GM21367 (cell line): ENCODE data around the gene IFI35.
A peak's percentile ranks its signal among the peaks of the same experiment; 100 is the strongest.
"Not testable (repeated sequence)": the region's sequence is repeated elsewhere in the genome, so short reads cannot be mapped to it uniquely, and the experiment has no call there.

Experiments
- ATAC-seq: cut with Tn5 transposase; IDR thresholded peaks from one replicate; pipeline ENCODE4 v1.9.1; 2021; ENCODE audit not compliant: unreplicated experiment

Gene IFI35

GRCh38 chr17:42997390-42997983, 9.1 kb upstream of the IFI35 start:
- no peak for ATAC-seq

DNA sequence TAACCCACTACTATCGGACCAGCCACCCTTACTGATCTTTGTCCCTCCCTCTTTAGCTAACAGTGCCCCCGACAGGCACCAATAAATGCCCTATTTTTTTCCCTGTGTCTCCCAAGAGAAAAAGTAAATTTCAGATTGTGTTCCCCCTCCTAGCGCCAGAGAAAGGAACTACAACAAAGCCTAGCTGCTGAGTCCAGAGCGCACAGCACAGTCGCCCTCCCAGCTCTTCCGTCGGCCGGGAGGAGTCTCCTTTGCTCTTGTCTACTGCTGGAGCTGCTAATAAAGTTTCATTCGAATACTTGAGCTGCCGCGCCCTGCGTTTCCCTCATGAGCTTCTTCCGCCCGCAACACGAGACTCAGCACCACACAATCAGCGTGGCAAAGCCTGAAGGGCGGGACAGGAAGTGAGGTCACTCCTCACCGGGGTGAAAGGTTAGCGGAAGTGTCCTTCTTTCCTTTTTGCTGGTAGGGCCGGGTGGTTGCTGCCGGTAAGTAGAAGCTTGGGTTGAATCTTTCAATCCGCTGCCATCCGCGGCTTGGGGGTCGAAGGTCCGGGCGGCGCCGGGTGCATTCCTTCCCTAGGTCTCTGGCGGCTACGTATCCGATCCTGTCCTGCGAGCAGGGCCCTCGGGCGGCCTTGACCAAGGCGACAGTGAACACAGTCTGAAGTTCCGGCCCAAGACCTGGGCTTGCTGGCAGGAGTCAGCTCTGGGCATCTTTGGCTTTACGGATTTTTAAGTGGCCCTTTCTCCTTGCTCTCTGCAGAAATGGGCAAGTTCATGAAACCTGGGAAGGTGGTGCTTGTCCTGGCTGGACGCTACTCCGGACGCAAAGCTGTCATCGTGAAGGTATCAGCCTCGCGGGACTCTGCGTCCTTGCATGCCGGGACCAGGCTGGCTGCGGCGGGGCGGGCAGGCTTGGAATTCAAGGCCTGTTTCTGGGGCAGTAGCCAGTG, 8.3 kb upstream of the IFI35 start, which contains the start of gene RPL27:
TSS of gene RPL27 (plus strand) at position 436 of the 955 bp plus-strand sequence. CDS start at position 768, 332 bp downstream.
- ATAC-seq: peak; percentile 79

DNA sequence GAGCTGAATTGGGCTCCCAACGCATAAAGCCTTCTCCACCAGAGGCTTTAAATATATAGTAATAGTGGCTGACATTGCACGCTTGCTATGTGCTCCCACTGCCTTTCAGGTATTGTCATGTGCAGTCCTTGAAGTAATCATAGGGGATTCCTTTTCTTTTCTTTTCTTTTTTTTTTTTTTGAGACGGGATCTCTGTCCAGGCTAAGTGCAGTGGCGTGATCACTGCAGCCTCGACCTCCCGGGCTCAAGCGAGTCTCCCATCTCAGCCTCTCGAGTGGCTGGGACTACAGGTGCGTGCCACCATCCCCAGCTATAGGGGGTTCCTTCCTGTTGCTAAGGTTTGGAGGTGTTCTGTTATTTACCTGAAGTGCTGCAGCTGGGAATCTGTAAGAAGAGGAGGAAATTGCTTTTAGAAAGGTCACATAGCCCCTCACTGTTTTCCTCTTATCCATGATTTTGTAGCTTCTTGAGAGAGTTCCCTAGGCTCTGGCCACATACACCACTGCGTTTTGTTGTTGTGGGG, 7.5 kb upstream of the IFI35 start:
- ATAC-seq: no peak

DNA sequence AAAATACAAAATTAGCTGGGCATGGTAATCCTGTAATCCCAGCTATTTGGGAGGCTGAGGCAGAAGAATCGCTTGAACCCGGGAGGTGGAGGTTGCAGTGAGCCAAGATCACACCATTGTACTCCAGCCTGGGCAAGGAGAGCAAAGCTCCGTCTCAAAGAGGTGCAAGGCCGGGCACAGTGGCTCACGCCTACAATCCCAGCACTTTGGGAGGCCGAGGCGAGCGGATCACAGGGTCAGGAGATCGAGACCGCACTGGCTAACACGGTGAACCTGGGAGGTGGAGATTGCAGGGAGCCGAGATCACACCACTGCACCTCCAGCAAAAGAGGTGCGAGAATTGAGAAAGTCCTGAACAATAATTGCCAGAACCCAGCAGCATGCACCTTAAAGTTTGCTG, 5.7 kb upstream of the IFI35 start:
- not testable (repeated sequence) for ATAC-seq

GRCh38 chr17:43003542-43004172, 2.9 kb upstream of the IFI35 start:
- no peak for ATAC-seq

DNA sequence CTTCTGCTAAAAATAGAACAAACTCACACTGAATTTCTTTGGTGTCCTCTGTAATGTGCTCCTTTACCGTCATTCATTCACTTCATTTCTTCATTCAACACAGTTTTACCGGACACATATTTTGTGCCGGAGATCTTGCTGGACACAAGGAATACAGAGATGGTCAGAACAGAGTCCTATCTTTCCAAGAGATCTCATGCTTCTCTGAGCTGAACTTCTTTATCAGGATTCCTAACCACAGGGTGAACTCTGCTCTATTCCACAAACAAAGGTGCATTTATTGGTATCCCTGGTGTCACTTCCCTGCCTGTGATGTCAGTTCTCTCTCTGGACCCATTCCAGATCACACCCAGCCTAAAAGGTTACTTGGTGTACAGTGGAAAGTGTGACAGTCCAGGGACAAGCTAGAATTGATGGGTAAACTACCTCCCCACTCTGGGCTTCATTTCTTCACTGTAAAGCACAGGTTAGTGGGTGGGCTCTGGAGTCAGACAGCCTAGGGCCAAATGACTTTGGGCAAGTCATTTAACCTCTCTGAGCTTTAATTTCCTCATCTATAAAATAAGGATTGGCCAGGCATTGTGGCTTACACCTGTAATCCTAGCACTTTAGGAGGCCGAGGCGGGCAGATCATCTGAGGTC, 4.2 kb downstream of the IFI35 start:
- no peak for ATAC-seq

GRCh38 chr17:43011728-43012472, 5.3 kb downstream of the IFI35 start:
- ATAC-seq: no peak

DNA sequence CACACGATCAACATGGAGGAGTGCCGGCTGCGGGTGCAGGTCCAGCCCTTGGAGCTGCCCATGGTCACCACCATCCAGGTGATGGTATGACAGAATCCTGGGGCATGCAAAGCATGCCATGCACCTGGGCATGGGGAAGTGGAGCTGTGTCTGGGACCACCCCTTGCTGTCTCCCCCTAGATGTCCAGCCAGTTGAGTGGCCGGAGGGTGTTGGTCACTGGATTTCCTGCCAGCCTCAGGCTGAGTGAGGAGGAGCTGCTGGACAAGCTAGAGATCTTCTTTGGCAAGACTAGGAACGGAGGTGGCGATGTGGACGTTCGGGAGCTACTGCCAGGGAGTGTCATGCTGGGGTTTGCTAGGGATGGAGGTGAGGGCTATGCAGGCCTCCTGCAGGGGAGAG, 6.7 kb downstream of the IFI35 start:
- ATAC-seq: no peak

GRCh38 chr17:43014020-43014648, 7.5 kb downstream of the IFI35 start:
- ATAC-seq: no peak

DNA sequence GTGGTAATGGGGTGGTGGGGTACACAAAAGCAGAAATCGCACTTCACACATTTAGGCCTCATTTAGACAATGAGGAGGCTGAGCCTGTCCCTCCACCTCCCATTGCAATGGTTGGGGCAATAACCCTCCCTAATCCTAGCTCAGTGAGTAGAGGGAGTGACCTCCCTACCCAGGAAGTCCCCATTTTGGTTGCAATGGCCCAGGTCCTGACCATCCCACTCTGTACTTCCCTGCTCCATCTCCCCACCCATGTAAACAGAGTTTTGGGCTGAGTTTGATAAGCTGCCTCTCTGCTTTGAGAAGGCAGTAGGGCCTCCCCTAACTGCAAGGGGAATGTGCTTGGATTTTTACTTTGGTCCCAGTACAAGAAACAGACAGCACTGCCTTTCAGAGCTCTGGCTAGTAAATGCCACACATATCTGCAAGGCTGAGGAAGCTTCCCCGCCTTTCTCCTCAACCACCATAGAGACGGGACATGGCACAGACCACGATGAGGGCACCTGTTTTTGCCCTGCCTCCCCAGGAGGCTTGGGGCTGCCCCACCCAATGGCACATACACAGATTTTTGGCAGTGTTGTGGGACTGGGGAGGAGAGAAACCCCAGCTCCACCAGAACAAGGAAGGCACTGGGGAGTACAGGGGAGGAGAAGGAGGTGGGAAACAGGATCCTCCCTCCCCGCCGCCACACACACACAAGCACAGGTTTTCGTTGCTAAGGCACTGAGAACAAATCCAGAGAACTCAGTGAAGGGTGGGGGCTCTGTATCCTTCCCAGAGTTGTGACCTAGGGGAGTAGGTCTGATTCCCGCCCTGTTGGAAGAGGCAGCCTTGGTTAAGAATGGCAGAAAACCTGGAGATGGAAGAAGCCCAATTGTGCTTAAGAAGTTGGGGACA, 8.3 kb downstream of the IFI35 start:
- no peak for ATAC-seq

DNA sequence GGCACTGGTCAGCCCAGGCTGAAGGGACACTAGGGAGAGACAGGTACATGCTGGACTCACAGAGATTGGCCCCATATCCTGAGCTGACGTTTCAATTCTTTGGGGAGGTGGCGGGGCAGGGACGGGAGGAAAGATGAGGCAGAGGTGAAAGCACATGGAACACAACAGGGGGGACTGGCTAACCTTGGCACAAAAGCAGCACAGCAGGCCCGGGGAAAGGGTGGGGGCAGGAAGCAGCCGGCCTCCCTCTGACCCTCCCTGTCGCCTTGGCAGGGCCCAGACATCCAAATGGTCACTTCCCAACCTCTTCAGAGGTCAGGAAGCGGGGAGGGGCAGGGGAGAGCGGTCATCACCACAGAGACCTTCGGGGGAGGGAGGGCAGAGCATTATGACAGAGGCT, 9.0 kb downstream of the IFI35 start:
- ATAC-seq: no peak

- ATAC-seq: no peak
Measured at GRCh38 chr17:43016216-43016615, 9.6 kb downstream of the IFI35 start.

GRCh38 chr17:43018008-43018853, 11.6 kb downstream of the IFI35 start:
- no peak for ATAC-seq

DNA sequence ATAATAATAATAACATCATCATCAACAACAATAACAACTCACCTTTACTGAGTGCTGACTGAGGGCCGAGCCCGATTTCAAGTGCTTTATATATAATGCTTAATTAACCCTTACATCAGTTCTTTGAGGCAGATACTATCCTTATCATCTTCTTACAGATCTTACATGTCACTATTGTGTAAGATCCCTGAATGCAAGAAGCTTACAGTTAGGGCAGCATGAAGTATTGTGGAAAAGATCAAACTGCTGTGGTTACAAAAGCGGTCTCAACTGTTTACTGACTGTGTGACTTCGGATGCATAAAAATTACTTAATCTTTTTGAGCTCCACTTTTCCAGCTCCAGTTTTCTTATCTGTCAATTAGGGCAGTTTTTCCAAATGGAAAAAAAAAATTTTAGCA, 12.3 kb downstream of the IFI35 start:
- no peak for ATAC-seq

- no peak for ATAC-seq
Measured at GRCh38 chr17:43019418-43019817, 12.8 kb downstream of the IFI35 start.

DNA sequence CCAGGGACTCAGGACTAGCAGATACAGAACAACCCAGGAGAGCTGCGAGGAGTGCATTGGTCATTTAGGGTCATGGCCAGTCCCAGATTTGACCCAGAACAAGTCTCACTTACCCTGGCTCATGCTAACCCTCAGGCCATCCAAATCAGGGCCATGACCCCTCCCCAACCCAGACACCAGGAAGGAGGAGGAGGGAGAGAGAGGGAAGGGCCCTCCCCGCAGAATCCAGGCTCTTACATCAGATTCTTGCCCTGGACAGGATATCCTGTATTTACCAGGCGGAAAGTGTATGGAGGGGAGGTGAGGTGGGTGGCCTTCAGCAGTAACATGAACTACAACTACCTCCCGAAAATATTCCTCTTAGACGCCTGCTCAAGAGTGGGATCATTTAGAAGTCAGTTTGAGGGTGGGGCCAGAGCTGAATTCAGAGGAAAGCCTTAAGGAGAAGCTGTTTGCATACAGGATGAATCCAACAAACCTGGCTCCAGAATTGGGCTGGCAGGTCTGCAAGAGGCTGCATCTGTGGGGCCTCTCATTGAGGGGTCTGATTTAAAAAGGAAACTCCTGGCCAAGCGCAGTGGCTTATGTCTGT, 13.5 kb downstream of the IFI35 start:
- no peak for ATAC-seq
